HepG2 (cell line): Measurements from ENCODE around the gene PCDHB15. TPM values are rescaled to one million over a fixed set of nuclear protein-coding genes. Genes with fewer than 3 reads are reported as not detected.
"Not testable (repeated sequence)": the region's sequence is repeated elsewhere in the genome, so short reads cannot be mapped to it uniquely, and the experiment has no call there.

ENCODE experiments used
- ATAC-seq: fragments of 200-7000 bp; cut with Tn5 transposase; 3 replicates; pipeline ENCODE4 v1.9.1; 2020; ENCODE audit warnings: mild to moderate bottlenecking, moderate library complexity
- BruUV-seq: library from RNA; stranded (reverse); fragments of 400-500 nt; replicated peaks from 2 replicates; lab custom pipeline; 2021; lab: Mats Ljungman, UMichigan
- CTCF ChIA-PET: fragments of 300-600 bp; formaldehyde crosslinking; extraction: SDS; loops from one replicate; lab custom pipeline; 2021; ENCODE audit warnings: low total read pairs, inconsistent platforms, low intra/inter-chr PET ratio; lab: Yijun Ruan, JAX
- POLR2A ChIA-PET: fragments of 350-600 bp; sonication (Branson Sonifier 250); formaldehyde crosslinking; loops from one replicate; lab custom pipeline; 2020; ENCODE audit warnings: antibody characterized with exemption, inconsistent platforms; lab: Yijun Ruan, JAX
- DNase-seq: peaks from one replicate; pipeline ENCODE4 v3.0.0-alpha.2; 2015; ENCODE audit warnings: low spot score
- FAIRE-seq: peaks from 3 replicates; lab custom pipeline; 2011; peaks lifted over from hg19 to GRCh38; lab: Jason Lieb, UNC
- H2AFZ ChIP-seq: one replicate; pipeline ENCODE4 v1.6.1; 2011; ENCODE audit warnings: low read length, inconsistent platforms
- H3K27ac ChIP-seq: fragments of 300-600 bp; 3 replicates; pipeline ENCODE4 v1.8.0; 2011; ENCODE audit warnings: mixed run types, mild to moderate bottlenecking, mixed read lengths, low read length, inconsistent platforms; ENCODE audit not compliant: insufficient read depth; ENCODE audit errors: extremely low read length
- H3K27me3 ChIP-seq, 2 experiments: fragments of 200-600 bp in 1 of 2; 2 replicates in 1 of 2; 3 replicates in 1 of 2; pipeline versions ENCODE4 v1.6.0 to v1.8.0; 2011; ENCODE audit warnings: low read length in 2 of 2, mild to moderate bottlenecking in 2 of 2, moderate library complexity in 2 of 2, inconsistent platforms in 1 of 2; ENCODE audit not compliant: insufficient read depth in 2 of 2, control insufficient read depth in 1 of 2
- H3K36me3 ChIP-seq, 2 experiments: fragments of 200-600 bp in 1 of 2; replicated peaks in 1 of 2; 2 replicates in 1 of 2; 3 replicates in 1 of 2; pipeline versions ENCODE4 v1.5.1 to v1.8.0; 2011; ENCODE audit warnings: low read length in 2 of 2, inconsistent platforms in 1 of 2; ENCODE audit not compliant: insufficient read depth in 2 of 2, control insufficient read depth in 1 of 2
- H3K4me1 ChIP-seq: 2 replicates; pipeline ENCODE4 v1.5.1; 2012; ENCODE audit warnings: low read length, inconsistent platforms; ENCODE audit not compliant: insufficient read depth
- H3K4me2 ChIP-seq: 2 replicates; pipeline ENCODE4 v1.6.0; 2011; ENCODE audit warnings: low read depth, low read length, inconsistent platforms
- H3K4me3 ChIP-seq, 3 experiments: fragments of 200-600 bp in 1 of 3; sonication (generic), shearing (Covaris generic) in 1 of 3; replicated peaks in 1 of 3; 2 replicates each; pipeline ENCODE4 v1.5.1; 2011 to 2016; ENCODE audit warnings: low read length in 3 of 3, inconsistent platforms in 2 of 3, low read depth in 2 of 3, mild to moderate bottlenecking in 2 of 3, control low read depth in 1 of 3, mixed read lengths in 1 of 3; ENCODE audit not compliant: insufficient read depth in 1 of 3
- H3K79me2 ChIP-seq: one replicate; pipeline ENCODE4 v1.6.1; 2011; ENCODE audit warnings: low read length, inconsistent platforms; ENCODE audit not compliant: insufficient read depth
- H3K9ac ChIP-seq: 2 replicates; pipeline ENCODE4 v1.6.0; 2011; ENCODE audit warnings: mild to moderate bottlenecking, low read depth, low read length, inconsistent platforms; ENCODE audit not compliant: insufficient read depth
- H3K9me3 ChIP-seq: 2 replicates; pipeline ENCODE4 v1.5.1; 2012; ENCODE audit warnings: mild to moderate bottlenecking, low read length
- H4K20me1 ChIP-seq: 2 replicates; pipeline ENCODE4 v1.6.0; 2011; ENCODE audit warnings: inconsistent platforms, mild to moderate bottlenecking, low read length, moderate library complexity; ENCODE audit not compliant: insufficient read depth
- ARID3A ChIP-seq: IDR thresholded peaks from 2 replicates; pipeline ENCODE4 v1.6.1; 2012; ENCODE audit warnings: low read depth, low read length, improper control_type of control experiment
- CTCF ChIP-seq: sonication (generic); formaldehyde crosslinking; IDR thresholded peaks from 2 replicates; pipeline ENCODE4 v1.5.0; 2020; ENCODE audit warnings: mild to moderate bottlenecking, missing genetic modification reagents, moderate library complexity
- NR2F6 ChIP-seq, 2 experiments: IDR thresholded peaks; 2 replicates each; pipeline ENCODE4 v1.6.1; 2016; ENCODE audit warnings: antibody characterized with exemption in 1 of 2, mild to moderate bottlenecking in 1 of 2
- POLR2A ChIP-seq, 2 experiments: IDR thresholded peaks; 2 replicates each; pipeline ENCODE4 v1.6.1; 2011; ENCODE audit warnings: low read depth in 2 of 2, low read length in 2 of 2, mild to moderate bottlenecking in 1 of 2, moderate library complexity in 1 of 2; ENCODE audit not compliant: insufficient read depth in 1 of 2
- STAG1 ChIP-seq: sonication (generic); formaldehyde crosslinking; IDR thresholded peaks from 2 replicates; pipeline ENCODE4 v1.4.0; 2020; ENCODE audit warnings: missing genetic modification reagents
- ZC3H4 ChIP-seq: sonication (generic); formaldehyde crosslinking; IDR thresholded peaks from 2 replicates; pipeline ENCODE4 v1.4.0; 2020; ENCODE audit warnings: missing genetic modification reagents, borderline replicate concordance
- WGBS: methylation state at CpG from one replicate; pipeline ENCODE4 v1.1.6; 2017; ENCODE audit warnings: low lambda C conversion rate; 5-methylcytosine and 5-hydroxymethylcytosine counted together
- in situ Hi-C: cut with HindIII; loops from 2 replicates; pipeline ENCODE4 v1.10.0; 2017; ENCODE audit warnings: low pct_unique_long_range_greater_than_20kb; ENCODE audit not compliant: extremely low pct_ligation_motif_present
- intact Hi-C: fragments of 100-400 bp; cut with micrococcal nuclease; formaldehyde crosslinking; loops from one replicate; pipeline ENCODE4 v1.10.0; 2022; ENCODE audit not compliant: unreplicated experiment
- polyA plus RNA-seq, 8 experiments: library from polyadenylated mRNA; depleted of rRNA in 3 of 8; stranded (reverse) in 7 of 8; unstranded in 1 of 8; fragments of >200 nt; fragmentation: Illumina TruSeq in 4 of 8; extraction: Trizol in 4 of 8; gene quantifications; 2 replicates each; pipeline versions ENCODE4 v1.2.1 to v1.2.3, GENCODE V29; 2011 to 2016; ENCODE audit warnings: low read depth in 4 of 8, missing spikeins in 1 of 8, mixed read lengths in 1 of 8; ENCODE audit not compliant: insufficient read depth in 1 of 8
- total RNA-seq, 5 experiments: library from RNA; depleted of rRNA; stranded (reverse); fragments of >200 nt; fragmentation: Illumina TruSeq; extraction: Trizol; gene quantifications; 2 replicates each; pipeline ENCODE4 v1.2.3, GENCODE V29; 2016; ENCODE audit warnings: low read depth in 1 of 5

PCDHB15 gene
- total and polyA plus RNA-seq, 2 of the 13 experiments (the other 11 are each of a cell fraction or from before 2014, with no cell fraction given), result 0.22 to 0.26 TPM

DNA sequence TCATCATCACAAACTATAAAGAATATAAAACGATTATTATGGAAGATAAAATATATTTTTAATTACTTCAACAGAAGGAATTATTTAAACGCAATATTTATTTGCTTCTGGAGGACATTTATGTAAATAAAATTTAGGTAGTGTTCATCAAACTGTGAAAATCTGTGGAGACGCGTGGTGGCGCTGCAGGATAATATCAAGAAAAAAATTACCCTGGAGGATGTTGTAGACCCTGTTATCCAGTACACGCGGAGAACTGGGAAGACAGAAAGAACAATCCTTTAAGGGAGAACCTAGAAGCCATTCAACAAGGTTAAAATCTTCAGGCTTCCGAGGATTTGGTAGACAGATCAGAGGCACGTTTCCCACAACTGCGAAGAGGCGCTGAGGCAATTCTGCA, 36.7 kb upstream of the PCDHB15 start, which contains the start of gene PCDHB12:
PCDHB12 (plus strand) TSS at position 242 of the 400 bp plus-strand sequence. CDS start 189 bp downstream, outside the sequence.
- Histone ChIP-seq H3K4me3 (no peak within 1 kb of the TSS), H4K20me1 (no peaks in the 10 kb centered on the region), H3K4me2 (peak within 1 kb of the TSS; percentile 51), H3K4me1 (peaks cover 9% of the 10 kb centered on the region; the same call in 1 of the 2 replicates), H3K36me3 (no peaks in the 10 kb centered on the region), H2AFZ (no peak within 1 kb of the TSS), H3K27me3 (no peaks in the 10 kb centered on the region), H3K79me2 (no peaks in the 10 kb centered on the region), H3K9ac (no peak within 1 kb of the TSS), H3K9me3 (no peaks in the 10 kb centered on the region), H3K27ac (no peak within 1 kb of the TSS)
- TF ChIP-seq ZC3H4 (CRISPR knock-in tag), result no peak
- TF ChIP-seq NR2F6 (IDR thresholded peaks at IDR 0.05), result no peak
- no peak for TF ChIP-seq NR2F6 (CRISPR knock-in tag; IDR thresholded peaks at IDR 0.05)
- TF ChIP-seq ARID3A, result peak; percentile 73; the same call in 1 of the 2 replicates
- peak; percentile 21; the same call in 1 of the 2 replicates for TF ChIP-seq STAG1 (CRISPR knock-in tag)
- TF ChIP-seq POLR2A (IDR thresholded peaks at IDR 0.05; ENCODE audit: insufficient read depth in 1 of 2, low read depth in 2 of 2, low read length in 2 of 2), result no peak
- peak; percentile 44 for TF ChIP-seq CTCF (CRISPR knock-in tag)
- ATAC-seq (peak; percentile 37; the same call in 2 of the 3 replicates), DNase-seq (peak; percentile 12), FAIRE-seq (no peak)
- intact Hi-C loops (no loop called here), in situ Hi-C loops (no loop called here)
- POLR2A ChIA-PET, result no interaction called here
- no TSS peak for BruUV-seq
- 2% methylated on average over 11 of the region's 11 CpGs for WGBS
- CTCF ChIA-PET, result interaction anchor here (1.1 to 1.3 kb wide), 2 partner anchors 349 to 356 kb away, joined by 3 to 4 read pairs; no protein-coding TSS in a partner anchor

DNA sequence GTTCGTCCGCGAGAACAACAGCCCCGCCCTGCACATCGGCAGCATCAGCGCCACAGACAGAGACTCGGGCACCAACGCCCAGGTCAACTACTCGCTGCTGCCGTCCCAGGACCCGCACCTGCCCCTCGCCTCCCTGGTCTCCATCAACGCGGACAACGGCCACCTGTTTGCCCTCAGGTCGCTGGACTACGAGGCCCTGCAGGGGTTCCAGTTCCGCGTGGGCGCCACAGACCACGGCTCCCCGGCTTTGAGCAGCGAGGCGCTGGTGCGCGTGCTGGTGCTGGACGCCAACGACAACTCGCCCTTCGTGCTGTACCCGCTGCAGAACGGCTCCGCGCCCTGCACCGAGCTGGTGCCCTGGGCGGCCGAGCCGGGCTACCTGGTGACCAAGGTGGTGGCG, 34.9 kb upstream of the PCDHB15 start:
- FAIRE-seq, H3K36me3 ChIP-seq, ATAC-seq, intact Hi-C loops, DNase-seq, H4K20me1 ChIP-seq, H3K9ac ChIP-seq, H2AFZ ChIP-seq, H3K4me3 ChIP-seq, POLR2A ChIA-PET, BruUV-seq, H3K4me1 ChIP-seq, in situ Hi-C loops, H3K79me2 ChIP-seq, H3K9me3 ChIP-seq, CTCF ChIA-PET, H3K27ac ChIP-seq, H3K27me3 ChIP-seq, H3K4me2 ChIP-seq: not testable (repeated sequence)
- 80% methylated on average over 26 of the region's 39 CpGs for WGBS

DNA sequence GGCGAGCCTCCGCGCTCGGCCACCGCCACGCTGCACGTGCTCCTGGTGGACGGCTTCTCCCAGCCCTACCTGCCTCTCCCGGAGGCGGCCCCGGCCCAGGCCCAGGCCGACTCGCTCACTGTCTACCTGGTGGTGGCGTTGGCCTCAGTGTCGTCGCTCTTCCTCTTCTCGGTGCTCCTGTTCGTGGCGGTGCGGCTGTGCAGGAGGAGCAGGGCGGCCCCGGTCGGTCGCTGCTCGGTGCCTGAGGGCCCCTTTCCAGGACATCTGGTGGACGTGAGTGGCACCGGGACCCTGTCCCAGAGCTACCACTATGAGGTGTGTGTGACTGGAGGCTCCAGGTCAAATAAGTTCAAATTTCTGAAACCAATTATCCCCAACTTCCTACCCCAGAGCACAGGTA, 34.3 kb upstream of the PCDHB15 start:
- FAIRE-seq, result not testable (repeated sequence)
- 55% methylated on average over 22 of the region's 27 CpGs for WGBS

More for the DNA sequence above, 34.3 kb upstream of the PCDHB15 start:
- POLR2A ChIA-PET, CTCF ChIA-PET, H4K20me1 ChIP-seq, H3K79me2 ChIP-seq, BruUV-seq, H2AFZ ChIP-seq, in situ Hi-C loops, H3K4me3 ChIP-seq, H3K9me3 ChIP-seq, H3K4me1 ChIP-seq, H3K9ac ChIP-seq, ATAC-seq, H3K4me2 ChIP-seq, DNase-seq, H3K27me3 ChIP-seq, H3K36me3 ChIP-seq, intact Hi-C loops, H3K27ac ChIP-seq: not testable (repeated sequence)
